AG20443 (cell line): ENCODE results near the gene SFTA2.
"Not testable (repeated sequence)": the region's sequence is repeated elsewhere in the genome, so short reads cannot be mapped to it uniquely, and the experiment has no call there.

Experiments
- DNase-seq: peaks from one replicate; pipeline ENCODE4 v3.0.0; 2012; ENCODE audit warnings: low spot score, mixed read lengths

SFTA2 gene

DNA sequence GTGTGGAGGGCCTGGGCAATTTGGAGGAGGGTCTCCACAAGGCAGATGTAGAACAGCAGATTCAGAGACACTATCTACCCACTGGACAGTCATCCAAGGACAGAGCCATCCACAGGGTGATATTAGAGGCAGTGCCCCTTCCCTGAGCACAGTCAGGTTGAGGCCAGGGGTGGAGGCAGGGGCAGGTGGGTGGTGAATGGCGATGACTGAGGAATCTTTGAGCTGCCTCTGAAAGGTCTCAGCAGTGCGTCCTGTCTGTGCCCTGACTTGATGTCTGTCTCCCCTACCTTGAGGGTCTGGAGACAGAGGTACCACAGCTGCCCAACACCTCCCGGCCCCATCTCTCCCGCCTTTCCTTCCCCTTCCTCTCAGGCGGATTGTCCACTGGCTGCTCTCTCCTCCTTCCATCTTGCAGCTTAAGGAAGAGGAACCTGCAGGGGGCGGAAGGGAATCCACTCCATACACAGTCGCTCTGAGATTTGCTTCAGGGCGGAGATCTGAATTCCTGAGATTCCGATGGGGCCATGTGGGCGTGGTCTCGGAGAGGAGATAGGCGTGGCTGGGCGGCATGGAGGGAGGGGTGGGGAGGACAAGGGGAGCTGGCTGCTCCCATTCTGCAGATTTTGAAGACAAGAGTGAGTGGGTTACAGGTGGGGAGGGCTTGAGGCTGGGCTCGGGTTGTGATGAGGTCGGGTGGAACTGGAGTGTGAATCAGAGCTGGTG lies 10.5 kb upstream of the SFTA2 start:
- peak; percentile 96 for DNase-seq

DNA sequence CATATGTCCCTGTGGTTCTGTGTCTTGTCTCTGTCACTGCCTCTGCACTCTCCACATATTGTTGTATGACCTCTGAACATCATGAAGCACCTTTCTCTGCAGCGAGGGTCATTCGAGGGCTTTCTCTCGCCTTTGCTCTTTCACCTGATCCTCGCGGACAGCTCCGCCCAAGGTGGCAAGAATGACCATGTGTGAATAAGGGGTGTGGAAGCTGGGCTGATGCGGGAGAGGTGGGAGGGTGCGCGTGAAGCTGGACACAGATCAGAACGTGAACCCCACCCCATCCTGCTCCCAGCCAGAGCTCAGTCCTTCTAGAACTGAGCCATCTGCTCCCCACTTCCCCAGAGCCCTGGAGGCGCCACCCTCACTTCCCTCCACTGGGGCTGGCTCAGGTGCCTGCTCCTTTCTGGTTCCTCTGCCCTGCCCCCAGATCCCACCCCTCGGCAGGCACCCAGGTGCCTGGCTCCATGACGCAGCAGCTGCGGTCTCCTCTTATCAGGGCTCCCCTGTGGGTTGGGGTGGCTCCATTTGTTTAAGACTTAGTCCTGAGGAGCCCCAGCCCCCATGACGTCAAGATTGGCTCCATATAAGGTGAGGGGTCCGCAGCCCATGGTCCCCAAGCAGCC lies 8.5 kb upstream of the SFTA2 start, which contains the start of gene MUCL3:
Gene MUCL3 (plus strand): TSS at position 613 of the 626 bp plus-strand sequence. CDS start 27 bp downstream, outside the sequence.
- no peak for DNase-seq

DNA sequence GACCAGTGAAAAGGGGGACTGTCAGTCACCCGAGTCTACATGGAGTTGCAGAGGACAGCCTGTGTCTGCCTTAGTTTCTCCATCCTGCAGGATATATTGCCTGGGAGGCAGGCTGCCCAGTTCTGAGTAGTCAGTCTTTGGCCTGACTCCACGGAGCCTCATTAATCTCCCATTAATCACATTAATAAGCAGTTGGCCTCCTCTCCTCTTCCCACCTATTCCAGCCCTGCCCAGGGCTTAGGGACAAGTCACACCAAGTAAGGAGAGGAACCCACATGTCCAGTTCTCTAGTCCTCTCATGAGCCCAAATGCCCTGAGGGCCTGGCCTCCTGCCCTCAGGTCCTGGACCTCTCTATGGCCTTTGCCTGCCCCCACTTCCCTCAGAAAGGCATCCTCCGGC lies 7.5 kb upstream of the SFTA2 start:
- DNase-seq, result peak; percentile 34

DNA sequence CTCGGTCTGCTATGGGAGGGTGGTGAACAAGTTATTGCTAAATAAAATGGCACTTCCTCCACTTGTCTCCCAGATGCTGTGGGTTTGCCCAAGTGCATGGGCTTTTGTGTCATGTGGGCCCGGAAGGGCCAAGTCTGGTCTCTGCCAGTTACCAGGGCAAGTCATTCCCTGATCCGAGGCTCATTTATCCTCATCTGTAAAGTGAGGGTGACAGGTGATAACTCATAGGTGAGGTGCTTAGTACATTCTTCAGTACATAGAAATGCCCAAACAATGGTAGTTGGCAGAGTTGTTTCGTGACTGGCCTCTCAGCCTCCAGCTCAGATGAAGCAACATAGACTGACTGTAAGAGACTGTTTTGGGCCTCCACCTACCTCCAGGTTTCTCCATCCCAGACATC lies 6.8 kb upstream of the SFTA2 start:
- no peak for DNase-seq

DNA sequence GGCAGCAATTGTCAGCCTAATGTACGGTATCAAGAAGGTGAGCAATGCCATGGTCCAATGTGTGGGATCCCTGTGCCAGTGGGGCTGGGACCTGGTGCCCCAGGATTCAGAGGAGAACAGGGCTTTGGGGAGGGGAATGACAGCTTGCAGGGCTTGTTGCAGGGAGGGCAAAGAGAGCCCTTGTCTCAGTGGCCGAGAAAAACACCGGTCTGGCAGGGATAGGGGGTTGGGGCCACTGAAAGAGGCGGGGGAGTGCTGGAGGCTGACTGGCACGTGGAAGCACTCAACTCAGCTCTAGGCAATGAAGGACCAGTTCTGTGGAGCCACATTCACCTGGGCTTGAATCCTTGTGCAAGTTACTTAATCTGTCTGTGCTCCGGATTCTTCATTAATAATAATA lies 5.3 kb upstream of the SFTA2 start:
- DNase-seq, result no peak

DNA sequence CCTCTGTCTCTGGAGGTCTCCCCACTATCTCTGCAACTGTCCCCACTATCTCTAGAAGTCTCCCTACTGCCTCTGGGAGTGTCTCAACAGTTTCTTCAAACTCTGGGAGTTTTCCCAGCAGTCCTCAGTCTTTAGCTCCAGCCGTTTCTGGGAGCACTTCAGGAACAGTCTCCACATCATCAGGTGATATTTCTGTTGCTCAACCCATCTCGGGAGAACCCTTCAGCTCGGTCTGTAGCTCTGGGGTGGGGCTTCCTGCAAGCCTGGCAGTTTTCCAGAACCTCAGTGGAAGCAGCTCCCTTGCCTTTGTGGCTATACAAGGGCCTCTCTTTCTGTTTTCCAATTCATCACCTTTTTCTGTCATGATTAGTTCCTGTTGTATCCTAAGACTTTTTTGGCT lies 3.0 kb upstream of the SFTA2 start:
- no peak for DNase-seq

DNA sequence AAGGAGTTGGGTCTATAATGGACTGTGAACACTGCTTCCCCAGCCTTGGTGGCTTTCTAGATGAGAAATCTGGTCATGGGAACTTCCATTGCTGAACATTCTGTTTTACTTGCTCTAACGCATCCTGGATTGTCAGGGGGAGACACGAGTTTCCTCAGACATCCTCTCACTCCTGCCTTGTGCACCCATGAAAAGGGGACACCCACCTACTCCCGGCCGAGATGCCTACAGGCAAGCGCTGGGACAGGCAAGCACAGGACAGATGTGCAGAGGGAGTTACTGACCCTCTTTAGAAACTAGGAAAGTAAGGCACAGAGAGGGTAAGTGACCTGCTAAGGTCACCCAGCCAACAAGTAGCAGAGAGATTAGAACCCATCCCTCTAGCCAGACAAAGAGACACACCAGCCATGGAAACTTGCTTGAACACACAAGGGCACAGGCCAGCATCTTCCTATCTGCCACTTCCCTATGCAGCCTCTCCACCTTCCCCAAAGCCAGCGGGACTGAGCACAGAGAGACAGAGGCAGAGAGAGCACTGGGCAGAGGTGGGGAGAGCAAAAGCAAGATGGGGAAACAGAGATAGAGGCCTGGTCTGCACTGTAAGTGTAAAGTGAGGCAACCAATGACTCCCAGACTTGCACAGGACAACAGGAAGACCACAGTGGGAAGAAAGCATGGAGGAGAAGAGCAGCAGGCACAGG lies 845 bp upstream of the SFTA2 start:
- DNase-seq, result no peak

DNA sequence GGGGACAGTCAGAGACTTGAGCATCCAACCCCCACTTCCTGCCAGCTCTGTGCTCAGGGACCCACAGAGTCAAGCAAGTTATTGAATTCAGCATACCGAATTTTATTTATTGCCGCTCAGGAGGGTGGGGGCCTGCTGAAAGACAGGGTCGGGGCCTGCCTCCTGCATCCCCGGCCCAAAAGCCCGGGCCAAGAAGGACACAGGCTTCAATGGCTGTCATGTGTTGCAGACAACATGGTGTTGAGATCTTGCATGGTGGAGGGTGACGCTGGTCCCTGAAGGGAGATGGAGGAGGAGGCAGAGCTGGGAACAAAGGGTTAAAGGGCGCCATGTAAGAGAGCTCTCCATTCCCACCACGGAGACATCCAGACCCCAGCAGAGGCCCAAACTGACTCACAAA lies 698 bp downstream of the SFTA2 start:
- DNase-seq, result no peak

DNA sequence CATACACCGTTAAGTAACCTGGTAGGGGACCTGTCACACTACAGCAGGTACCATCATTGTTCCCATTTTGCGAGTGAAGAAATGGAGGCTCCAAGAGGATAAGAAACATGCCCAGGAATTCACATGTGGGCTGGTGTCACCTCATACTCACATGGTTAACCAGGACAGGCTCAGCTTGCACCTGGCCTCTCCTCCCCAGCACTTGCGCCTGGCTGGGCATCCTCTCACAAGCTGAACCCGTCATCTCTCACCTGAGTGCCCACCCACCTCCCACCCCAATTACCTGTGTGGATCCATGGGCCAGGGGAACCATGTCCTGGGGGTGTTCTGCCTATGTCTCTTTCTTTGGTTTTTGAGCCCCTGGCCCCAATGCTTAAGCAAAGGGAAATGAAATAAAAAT lies 1.5 kb downstream of the SFTA2 start:
- DNase-seq, result no peak

DNA sequence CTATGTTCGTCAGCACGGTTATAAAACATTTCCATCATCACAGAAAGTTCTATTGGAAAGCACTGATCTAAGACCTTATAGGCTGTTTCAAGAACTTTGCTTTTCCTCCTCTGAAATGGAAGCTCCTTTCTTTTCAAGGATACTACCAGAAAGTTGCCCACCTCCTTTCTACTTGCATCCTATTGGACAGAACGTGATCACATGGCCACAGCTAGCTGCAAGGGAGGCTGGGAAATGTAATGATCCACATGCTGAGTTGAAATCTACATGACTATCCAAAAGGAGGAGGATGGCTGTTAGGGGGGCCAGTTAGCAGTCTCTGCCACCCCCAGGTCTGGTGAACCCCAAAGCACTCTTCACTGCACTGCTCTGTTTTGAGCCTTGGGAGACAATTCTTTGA lies 3.3 kb downstream of the SFTA2 start:
- DNase-seq, result no peak

DNA sequence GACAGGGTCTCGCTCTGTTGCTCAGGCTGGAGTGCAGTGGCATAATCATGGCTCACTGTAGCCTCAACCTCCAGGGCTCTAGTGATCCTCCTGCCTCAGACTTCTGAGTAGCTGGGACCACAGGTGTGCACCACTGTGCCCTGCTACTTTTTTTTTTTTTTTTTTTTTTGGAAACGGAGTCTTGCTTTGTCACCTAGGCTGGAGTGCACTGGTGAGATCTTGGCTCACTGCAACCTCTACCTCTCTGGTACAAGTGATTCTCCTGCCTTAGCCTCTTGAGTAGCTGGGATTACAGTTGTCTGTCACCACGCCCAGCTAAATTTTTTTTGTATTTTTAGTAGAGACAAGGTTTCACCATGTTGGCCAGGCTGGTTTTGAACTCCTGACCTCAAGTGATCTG lies 4.9 kb downstream of the SFTA2 start:
- not testable (repeated sequence) for DNase-seq

DNA sequence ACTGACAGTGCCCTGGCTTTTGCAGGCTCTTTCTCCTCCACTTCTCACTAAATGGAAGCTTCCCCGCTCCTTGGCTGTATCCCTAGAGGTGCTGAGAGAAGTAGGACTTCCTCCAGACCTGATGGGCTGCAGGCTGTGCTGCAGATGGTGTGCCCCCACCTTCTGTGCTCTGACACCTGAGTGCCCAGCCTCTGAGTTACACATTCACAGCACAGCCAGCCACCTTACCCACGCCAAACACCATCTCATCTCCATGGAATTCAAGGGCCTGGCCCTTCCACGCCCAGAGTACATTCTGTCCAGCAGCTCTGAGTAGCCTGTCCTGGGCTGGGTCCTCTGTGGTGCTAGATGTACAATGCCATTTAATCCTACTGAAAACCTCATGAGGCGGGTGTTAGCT lies 5.3 kb downstream of the SFTA2 start:
- DNase-seq, result peak; percentile 60

DNA sequence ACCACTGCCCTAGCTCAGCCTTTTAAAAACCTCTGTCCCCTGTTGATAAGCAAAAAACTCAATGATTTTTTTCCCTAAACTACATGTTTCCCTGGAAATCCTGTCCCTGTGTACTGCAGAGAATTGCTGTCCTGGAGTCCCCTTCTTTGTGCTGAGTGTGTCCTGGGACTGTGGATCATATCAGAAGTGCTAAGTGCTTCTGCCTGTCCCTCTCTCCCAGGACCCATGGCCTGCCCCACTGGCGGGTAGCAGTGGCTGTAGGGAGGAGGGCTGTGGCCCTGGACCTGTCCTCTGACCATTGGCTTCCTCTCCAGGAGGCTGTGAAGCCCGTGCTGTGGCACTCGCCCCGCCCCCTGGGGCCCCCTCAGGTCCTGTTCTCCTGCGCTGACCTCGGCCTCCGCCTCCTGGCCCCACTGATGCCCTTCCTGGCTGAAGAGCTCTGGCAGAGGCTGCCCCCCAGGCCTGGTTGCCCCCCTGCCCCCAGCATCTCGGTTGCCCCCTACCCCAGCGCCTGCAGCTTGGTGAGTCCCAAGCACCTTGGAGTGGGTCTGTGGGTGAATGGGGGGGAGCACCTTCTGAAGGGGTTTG lies 7.8 kb downstream of the SFTA2 start:
- DNase-seq, result not testable (repeated sequence)

DNA sequence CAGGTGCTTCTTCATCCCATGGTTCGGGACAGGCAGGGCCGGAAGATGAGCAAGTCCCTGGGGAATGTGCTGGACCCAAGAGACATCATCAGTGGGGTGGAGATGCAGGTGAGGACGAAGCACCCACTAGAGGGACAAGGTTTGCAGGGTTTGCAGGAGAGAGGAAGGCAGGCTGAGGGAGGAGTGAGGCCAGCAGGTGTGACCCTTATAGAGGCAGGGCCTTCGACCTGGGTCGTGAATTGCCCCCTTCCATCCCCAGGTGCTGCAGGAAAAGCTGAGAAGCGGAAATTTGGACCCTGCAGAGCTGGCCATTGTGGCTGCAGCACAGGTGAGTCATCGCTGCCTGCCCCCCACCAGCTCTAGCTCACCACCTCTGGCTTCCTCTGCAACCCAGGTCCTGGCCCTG lies 9.5 kb downstream of the SFTA2 start:
- DNase-seq, result no peak

DNA sequence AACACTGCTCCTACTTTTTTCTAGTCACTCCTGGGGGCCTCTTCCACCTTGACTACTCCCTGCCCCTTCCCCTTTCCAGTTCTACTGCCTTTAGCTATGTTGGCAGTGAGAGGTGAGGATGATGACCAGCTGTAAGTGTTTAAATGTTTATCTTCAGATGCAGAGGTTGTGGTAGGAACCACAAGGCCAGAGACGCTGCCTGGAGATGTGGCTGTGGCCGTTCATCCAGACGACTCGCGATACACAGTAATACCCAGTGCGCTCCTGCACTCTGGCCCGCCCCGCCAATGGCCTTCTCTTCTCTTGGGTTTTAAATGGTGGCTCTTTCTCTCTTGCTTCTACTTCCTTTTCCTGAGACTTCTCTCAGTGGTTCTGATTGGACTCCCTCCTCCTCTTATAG lies 13.3 kb downstream of the SFTA2 start:
- no peak for DNase-seq

DNA sequence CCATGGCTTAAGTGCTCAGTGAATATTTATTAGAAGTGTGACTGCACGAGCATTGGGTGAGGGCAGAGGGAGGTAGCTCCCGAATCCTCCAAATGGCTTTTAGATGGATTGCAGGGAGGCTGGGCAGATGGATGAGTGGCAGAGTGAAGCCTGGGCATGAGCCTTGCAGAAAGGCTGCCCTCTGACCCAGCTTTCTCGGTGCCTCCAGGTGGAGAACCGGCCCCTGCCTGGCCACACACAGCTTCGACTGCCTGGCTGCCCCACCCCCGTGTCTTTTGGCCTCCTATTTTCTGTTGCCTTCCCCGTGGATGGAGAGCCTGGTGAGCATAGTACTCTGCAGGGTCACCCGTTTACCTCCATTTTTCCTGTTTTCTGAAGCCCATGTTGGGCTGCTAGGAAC lies 14.5 kb downstream of the SFTA2 start:
- DNase-seq, result no peak

DNA sequence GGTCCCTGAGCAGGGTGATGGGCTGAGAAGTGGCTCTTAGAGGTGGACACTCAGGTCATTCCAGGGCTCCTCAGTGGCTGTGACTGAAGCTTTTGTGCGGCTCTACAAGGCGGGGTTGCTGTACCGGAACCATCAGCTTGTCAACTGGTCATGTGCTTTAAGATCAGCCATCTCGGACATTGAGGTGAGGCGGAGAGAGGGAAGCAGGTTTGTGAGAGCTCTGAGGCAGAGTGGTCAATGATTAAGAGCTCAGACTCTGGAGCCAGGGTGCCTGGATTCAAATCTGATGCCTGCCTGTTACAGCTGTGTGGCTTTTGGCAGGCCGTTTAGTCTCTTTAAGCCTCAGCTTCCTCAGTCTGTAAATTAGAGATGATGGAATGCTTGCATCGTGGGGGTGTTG lies 14.9 kb downstream of the SFTA2 start:
- DNase-seq, result no peak

DNA sequence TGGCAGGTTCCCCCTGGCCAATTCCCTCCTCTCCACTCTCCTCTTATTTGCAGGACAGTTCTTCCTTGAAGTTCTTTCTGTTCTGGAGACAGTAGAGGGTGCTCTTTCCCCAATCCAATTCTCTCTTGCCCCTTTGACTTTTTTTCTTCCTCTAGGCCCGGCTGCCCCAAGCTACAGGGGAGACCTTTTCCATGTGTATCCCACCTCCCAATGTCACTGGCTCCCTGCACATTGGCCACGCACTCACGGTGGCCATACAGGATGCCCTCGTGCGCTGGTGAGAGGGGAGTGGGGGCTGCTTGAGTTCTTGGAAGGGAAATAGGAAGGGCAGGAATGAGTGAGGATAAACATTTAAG lies 16.4 kb downstream of the SFTA2 start:
- peak; percentile 86 for DNase-seq

DNA sequence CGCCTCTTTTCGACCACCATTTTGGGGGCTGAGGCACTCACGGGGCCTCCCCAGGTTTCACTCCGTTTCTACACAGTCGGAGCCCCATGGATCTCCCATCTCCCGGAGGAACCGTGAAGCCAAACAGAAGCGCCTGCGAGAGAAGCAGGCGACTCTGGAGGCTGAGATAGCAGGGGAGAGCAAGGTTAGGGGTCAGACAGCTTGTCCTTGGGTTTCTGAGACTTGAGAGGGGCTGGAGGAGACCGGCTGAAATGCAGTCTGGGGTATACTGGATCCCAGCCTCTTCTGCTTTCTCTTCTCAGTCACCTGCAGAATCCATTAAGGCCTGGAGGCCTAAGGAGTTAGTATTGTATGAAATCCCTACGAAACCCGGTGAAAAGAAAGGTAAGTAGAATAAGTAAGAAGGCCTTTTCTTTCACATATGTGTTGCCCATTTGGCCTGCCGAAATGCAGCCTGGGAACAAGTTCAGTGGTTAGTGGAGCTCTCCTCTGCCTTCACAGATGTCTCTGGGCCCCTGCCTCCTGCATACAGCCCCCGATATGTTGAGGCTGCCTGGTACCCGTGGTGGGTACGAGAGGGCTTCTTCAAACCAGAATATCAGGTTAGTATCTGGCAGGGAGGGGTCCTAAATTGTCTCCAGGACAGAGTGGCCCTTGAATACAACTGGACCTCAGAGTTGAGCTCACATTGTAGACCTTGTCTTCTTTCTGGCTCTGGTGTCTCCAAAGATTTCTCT lies 16.9 kb downstream of the SFTA2 start:
- DNase-seq, result no peak

DNA sequence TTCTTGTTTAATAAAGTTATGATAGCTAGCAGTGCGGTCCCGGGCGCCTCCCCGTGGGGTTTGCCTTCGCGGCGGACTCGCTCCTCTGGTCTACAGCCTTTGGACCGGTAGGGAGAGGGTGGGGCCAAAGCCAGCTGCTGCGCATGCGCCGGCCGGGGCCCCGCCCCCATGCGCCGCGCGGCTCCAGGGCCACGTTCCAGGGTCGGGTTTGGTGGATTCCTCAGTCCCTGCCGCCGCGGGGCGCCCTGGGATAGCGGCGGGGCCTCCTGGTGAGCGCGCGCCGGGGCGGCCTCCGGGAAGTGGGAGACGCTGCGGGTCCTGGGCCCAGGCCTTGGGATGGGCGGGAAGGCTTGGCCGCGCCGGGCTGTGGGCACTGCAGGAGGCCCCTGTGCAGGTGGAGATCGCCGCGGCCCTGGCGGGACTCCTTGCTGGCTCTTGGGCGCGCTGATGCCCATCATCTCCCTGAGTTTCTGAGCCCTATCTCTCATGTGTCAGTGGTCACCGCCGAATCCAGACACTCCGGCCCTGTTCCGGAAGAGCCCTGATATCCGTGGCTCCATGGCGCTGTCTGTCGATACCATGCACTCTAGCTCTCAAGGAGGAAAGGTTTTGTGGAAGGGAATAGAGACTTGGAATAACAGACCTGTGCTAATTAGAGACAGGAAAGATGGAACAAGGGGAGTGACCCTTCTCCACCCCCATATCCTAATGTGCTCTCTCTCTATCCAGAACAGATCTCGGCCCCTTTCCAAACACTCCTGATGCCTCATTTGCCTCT lies 17.7 kb downstream of the SFTA2 start, which contains the start of gene VARS2:
Gene VARS2 (plus strand): TSS at position 163 of the 778 bp plus-strand sequence. CDS start 599 bp downstream, at position 762.
- DNase-seq, result peak; percentile 99

DNA sequence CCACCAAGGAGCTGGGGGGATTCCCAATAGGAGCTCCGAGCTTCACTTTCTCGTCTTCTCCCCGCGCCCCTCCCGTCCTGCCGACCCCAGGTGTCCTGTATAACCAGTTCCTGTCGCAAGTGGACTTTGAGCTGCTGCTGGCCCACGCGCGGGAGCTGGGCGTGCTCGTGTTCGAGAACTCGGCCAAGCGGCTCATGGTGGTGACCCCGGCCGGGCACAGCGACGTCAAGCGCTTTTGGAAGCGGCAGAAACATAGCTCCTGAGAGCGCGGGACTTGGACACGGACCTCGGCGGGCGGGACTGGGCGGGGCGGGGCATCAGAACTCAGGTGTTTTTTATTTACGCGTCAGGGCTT lies 18.3 kb downstream of the SFTA2 start:
- DNase-seq, result no peak
